Forelimb muscle (tissue), 1 donor: ENCODE data around the gene SPAG9. TPM values are rescaled to one million over a fixed set of nuclear protein-coding genes. Genes with fewer than 3 reads are reported as not detected.

Experiments
- DNase-seq: peaks from one replicate; pipeline ENCODE4 v3.0.0-alpha.2; 2013; ENCODE audit warnings: low read depth
- polyA plus RNA-seq: library from polyadenylated mRNA; unstranded; fragments of 120-200 nt; gene quantifications from one replicate; pipeline ENCODE4 v1.2.1, GENCODE V29; 2013; ENCODE audit not compliant: insufficient read length

SPAG9 gene
- polyA plus RNA-seq, 1 donor = 71.8 TPM

GRCh38 chr17:50938821-50939541 is 181.7 kb downstream of the SPAG9 start:
- no peak for DNase-seq

- DNase-seq = no peak
Measured at GRCh38 chr17:50935996-50936266, 184.7 kb downstream of the SPAG9 start.

GRCh38 chr17:50935221-50935995 is 185.3 kb downstream of the SPAG9 start:
- no peak for DNase-seq

- no peak for DNase-seq
Measured at GRCh38 chr17:50934672-50935220, 185.9 kb downstream of the SPAG9 start.

- no peak for DNase-seq
Measured at GRCh38 chr17:50934161-50934560, 186.5 kb downstream of the SPAG9 start.

- DNase-seq = no peak
Measured at GRCh38 chr17:50931144-50931908, 189.3 kb downstream of the SPAG9 start.

GRCh38 chr17:50928646-50929045 is 192.0 kb downstream of the SPAG9 start:
- no peak for DNase-seq

GRCh38 chr17:50927287-50927686 is 193.4 kb downstream of the SPAG9 start:
- no peak for DNase-seq

GRCh38 chr17:50926523-50926922 is 194.1 kb downstream of the SPAG9 start:
- DNase-seq = no peak

- no peak for DNase-seq
Measured at GRCh38 chr17:50925296-50925891, 195.3 kb downstream of the SPAG9 start.

- DNase-seq = no peak
Measured at GRCh38 chr17:50924800-50925199, 195.9 kb downstream of the SPAG9 start.

- DNase-seq = no peak
Measured at GRCh38 chr17:50924300-50924699, 196.4 kb downstream of the SPAG9 start.

GRCh38 chr17:50923611-50924010 is 197.1 kb downstream of the SPAG9 start:
- DNase-seq = no peak

GRCh38 chr17:50922721-50923405 is 197.8 kb downstream of the SPAG9 start:
- DNase-seq = no peak

GRCh38 chr17:50922107-50922506 is 198.6 kb downstream of the SPAG9 start:
- DNase-seq = no peak

GRCh38 chr17:50920891-50921586 is 199.6 kb downstream of the SPAG9 start:
- DNase-seq = no peak

GRCh38 chr17:50920041-50920410 is 200.6 kb downstream of the SPAG9 start:
- no peak for DNase-seq

GRCh38 chr17:50919321-50920040 is 201.2 kb downstream of the SPAG9 start:
- DNase-seq = no peak

- no peak for DNase-seq
Measured at GRCh38 chr17:50918933-50919296, 201.8 kb downstream of the SPAG9 start.
